Heart left ventricle (tissue), 13 donors: ENCODE results near the gene NOP9.

Experiments
- CTCF ChIP-seq, 12 donors: fragments of 200-600 bp; sonication (generic) in 4 of 12; IDR thresholded peaks; one replicate each; pipeline versions ENCODE4 v1.5.0 to v1.8.0; 2018 to 2022; ENCODE audit warnings: antibody characterized with exemption in 12 of 12, mild to moderate bottlenecking in 5 of 12
- POLR2A ChIP-seq, 2 donors: fragments of 450-650 bp; IDR thresholded peaks; one replicate each; pipeline ENCODE4 v1.6.1; 2017; ENCODE audit warnings: antibody characterized with exemption in 2 of 2, mild to moderate bottlenecking in 2 of 2, moderate library complexity in 2 of 2
- donor health status: ischemic (EF 13 %, LVEDD 7.1; RV severe dilation, severe dysfunction).
- donor health status: DM: no; HTN: yes; CAD: no.
- donor health status: DM: no; HTN: no; CAD: no.
- donor health status: ischemic (EF 25% LVEDD 6.9; RV normal size, moderate dysfunction).
- donor health status: ischemic (EF 25% LVEDD 5.7; RV mildly dilated, moderate dysfunction).
- donor health status: ischemic (EF 35%, LVEDD 5.7; RV mildly dilated, moderate dysfunction).
- donor health status: nonischemic (EF 11% LVEDD 7.7; RV severe dilation, severe dysfunction).
- donor health status: DM: yes; HTN: yes; CAD: no.
- donor health status: PGD.
- donor health status: ischemic (EF 29% LVEDD 5.4; RV normal size, mild dysfunction).
- donor health status: nonischemic (EF 23%, LVEDD 6.1; RV moderate dilation, normal function).

- TF ChIP-seq CTCF (IDR thresholded peaks at IDR 0.05) (no peak), POLR2A (IDR thresholded peaks at IDR 0.05) (no peak)
Measured at GRCh38 chr14:24338843-24339242, 39.2 kb downstream of the NOP9 start.
